ENCODE results near the gene CENPU.
"Not testable (repeated sequence)": the region's sequence is repeated elsewhere in the genome, so short reads cannot be mapped to it uniquely, and the experiment has no call there.

Gene CENPU

GRCh38 chr4:184733654-184734524, at the start of gene CENPU:
Gene CENPU, minus strand, starts transcription at chr4:184734096. Its CDS starts 34 bp downstream, at chr4:184734062.
- peak; percentile 89 to 94 (median 93) for DNase-seq (ENCODE audit: low read depth in 2 of 3, low spot score in 1 of 3)

- DNase-seq (ENCODE audit: low read depth in 2 of 3, low spot score in 1 of 3), result no peak
Measured at GRCh38 chr4:184782731-184783373, 49.0 kb upstream of the CENPU start.

GRCh38 chr4:184779160-184779559, 45.3 kb upstream of the CENPU start:
- not testable (repeated sequence) for DNase-seq (ENCODE audit: low read depth in 2 of 3, low spot score in 1 of 3)

- DNase-seq (ENCODE audit: low read depth in 2 of 3, low spot score in 1 of 3), result no peak
Measured at GRCh38 chr4:184778325-184778724, 44.4 kb upstream of the CENPU start.

- DNase-seq (ENCODE audit: low read depth in 2 of 3, low spot score in 1 of 3), result no peak
Measured at GRCh38 chr4:184776821-184777220, 42.9 kb upstream of the CENPU start.

- no peak for DNase-seq (ENCODE audit: low read depth in 2 of 3, low spot score in 1 of 3)
Measured at GRCh38 chr4:184775854-184776555, 42.1 kb upstream of the CENPU start.

GRCh38 chr4:184774152-184774551, 40.3 kb upstream of the CENPU start:
- DNase-seq (ENCODE audit: low read depth in 2 of 3, low spot score in 1 of 3), result no peak

- DNase-seq (ENCODE audit: low read depth in 2 of 3, low spot score in 1 of 3), result no peak
Measured at GRCh38 chr4:184771416-184771815, 37.5 kb upstream of the CENPU start.

GRCh38 chr4:184769141-184769765, 35.4 kb upstream of the CENPU start:
- DNase-seq (ENCODE audit: low read depth in 2 of 3, low spot score in 1 of 3), result no peak

- DNase-seq (ENCODE audit: low read depth in 2 of 3, low spot score in 1 of 3), result no peak
Measured at GRCh38 chr4:184768296-184768695, 34.4 kb upstream of the CENPU start.

GRCh38 chr4:184766446-184766845, 32.5 kb upstream of the CENPU start:
- DNase-seq (ENCODE audit: low read depth in 2 of 3, low spot score in 1 of 3), result no peak

- DNase-seq (ENCODE audit: low read depth in 2 of 3, low spot score in 1 of 3), result no peak
Measured at GRCh38 chr4:184765473-184766340, 31.8 kb upstream of the CENPU start.

GRCh38 chr4:184764601-184765000, 30.7 kb upstream of the CENPU start:
- no peak for DNase-seq (ENCODE audit: low read depth in 2 of 3, low spot score in 1 of 3)

- DNase-seq (ENCODE audit: low read depth in 2 of 3, low spot score in 1 of 3), result no peak
Measured at GRCh38 chr4:184763150-184763780, 29.4 kb upstream of the CENPU start.

- DNase-seq (ENCODE audit: low read depth in 2 of 3, low spot score in 1 of 3), result peak in 2 of 3 donors; percentile 8 to 31
Measured at GRCh38 chr4:184762100-184762499, 28.2 kb upstream of the CENPU start.

GRCh38 chr4:184760681-184761080, 26.8 kb upstream of the CENPU start:
- DNase-seq (ENCODE audit: low read depth in 2 of 3, low spot score in 1 of 3), result no peak

GRCh38 chr4:184757810-184758209, 23.9 kb upstream of the CENPU start:
- no peak for DNase-seq (ENCODE audit: low read depth in 2 of 3, low spot score in 1 of 3)

GRCh38 chr4:184756399-184756798, 22.5 kb upstream of the CENPU start:
- no peak for DNase-seq (ENCODE audit: low read depth in 2 of 3, low spot score in 1 of 3)

- DNase-seq (ENCODE audit: low read depth in 2 of 3, low spot score in 1 of 3), result no peak
Measured at GRCh38 chr4:184755278-184755677, 21.4 kb upstream of the CENPU start.

All from stimulated activated CD4-positive, alpha-beta T cell treated with anti-CD3 and anti-CD28 coated beads, Interleukin-12 subunit alpha, Interleukin-12 subunit beta, amount 100 ng/mL, for 48 hours (primary cell).